D341Med (cell line): ENCODE results near the gene DCLK2.

ENCODE experiments used
- DNase-seq: peaks from one replicate; pipeline ENCODE4 v3.0.0; 2012; ENCODE audit warnings: low spot score

The DCLK2 gene

GRCh38 chr4:150209140-150209829 is 131.0 kb downstream of the DCLK2 start:
- peak; percentile 71 for DNase-seq

GRCh38 chr4:150211016-150211415 is 132.8 kb downstream of the DCLK2 start:
- no peak for DNase-seq

- DNase-seq = no peak
Observed at GRCh38 chr4:150211799-150212445, 133.7 kb downstream of the DCLK2 start.

GRCh38 chr4:150212485-150212884 is 134.2 kb downstream of the DCLK2 start:
- DNase-seq = no peak

GRCh38 chr4:150212927-150213326 is 134.7 kb downstream of the DCLK2 start:
- DNase-seq = no peak

- DNase-seq = no peak
Observed at GRCh38 chr4:150215601-150216000, 137.4 kb downstream of the DCLK2 start.

- DNase-seq = no peak
Observed at GRCh38 chr4:150216726-150217125, 138.5 kb downstream of the DCLK2 start.

- DNase-seq = no peak
Observed at GRCh38 chr4:150217192-150217591, 138.9 kb downstream of the DCLK2 start.

- no peak for DNase-seq
Observed at GRCh38 chr4:150217808-150218207, 139.6 kb downstream of the DCLK2 start.

- no peak for DNase-seq
Observed at GRCh38 chr4:150218447-150218846, 140.2 kb downstream of the DCLK2 start.

- DNase-seq = no peak
Observed at GRCh38 chr4:150219841-150220240, 141.6 kb downstream of the DCLK2 start.

GRCh38 chr4:150224896-150225591 is 146.8 kb downstream of the DCLK2 start:
- DNase-seq = no peak

GRCh38 chr4:150229520-150229919 is 151.3 kb downstream of the DCLK2 start:
- DNase-seq = no peak

- no peak for DNase-seq
Observed at GRCh38 chr4:150230561-150230960, 152.3 kb downstream of the DCLK2 start.

GRCh38 chr4:150231107-150231770 is 153.0 kb downstream of the DCLK2 start:
- no peak for DNase-seq

- DNase-seq = no peak
Observed at GRCh38 chr4:150232029-150232428, 153.8 kb downstream of the DCLK2 start.

- no peak for DNase-seq
Observed at GRCh38 chr4:150234246-150234645, 156.0 kb downstream of the DCLK2 start.

- no peak for DNase-seq
Observed at GRCh38 chr4:150235317-150235716, 157.1 kb downstream of the DCLK2 start.

GRCh38 chr4:150235808-150236271 is 157.6 kb downstream of the DCLK2 start:
- DNase-seq = no peak

- DNase-seq = no peak
Observed at GRCh38 chr4:150236626-150237025, 158.4 kb downstream of the DCLK2 start.

- no peak for DNase-seq
Observed at GRCh38 chr4:150237110-150237872, 159.0 kb downstream of the DCLK2 start.

- DNase-seq = no peak
Observed at GRCh38 chr4:150238591-150238990, 160.3 kb downstream of the DCLK2 start.
